Breast epithelium (tissue), 3 donors: Measurements from ENCODE around the gene MRPL19.

Experiments
- POLR2A ChIP-seq: fragments of 450-650 bp; IDR thresholded peaks from one replicate; pipeline ENCODE4 v1.6.1; 2016; ENCODE audit warnings: antibody characterized with exemption, mild to moderate bottlenecking, moderate library complexity
- POLR2AphosphoS5 ChIP-seq, 3 donors: sonication (generic); formaldehyde crosslinking; IDR thresholded peaks; one replicate each; pipeline ENCODE4 v1.6.1; 2017; ENCODE audit warnings: antibody characterized with exemption in 3 of 3
- TF ChIP-seq, protein P1 (sequence below), 3 donors: fragments of 450-650 bp; IDR thresholded peaks; one replicate each; pipeline ENCODE4 v1.5.1; 2016 to 2017; ENCODE audit warnings: antibody characterized with exemption in 3 of 3, mild to moderate bottlenecking in 3 of 3, moderate library complexity in 3 of 3

DNA sequence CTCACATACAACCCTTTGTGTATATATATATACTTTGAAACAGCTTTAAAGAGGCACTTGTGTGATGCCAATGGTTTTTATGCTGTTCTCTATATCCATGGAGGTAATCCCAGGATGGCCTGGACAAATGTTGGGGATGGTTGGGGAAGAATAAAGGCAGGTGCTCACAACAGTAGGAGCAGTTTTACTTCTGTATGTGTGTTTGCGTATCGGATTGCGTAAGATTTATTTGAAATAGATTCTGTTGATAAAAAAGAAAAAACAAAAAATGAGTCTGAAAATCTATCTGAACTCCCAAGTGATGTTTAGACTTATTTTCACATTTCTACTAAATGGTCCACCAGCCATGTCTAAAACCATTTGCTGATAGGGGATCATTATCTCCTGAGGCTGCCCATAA, 29.3 kb downstream of the MRPL19 start:
- TF ChIP-seq, protein P1, sequence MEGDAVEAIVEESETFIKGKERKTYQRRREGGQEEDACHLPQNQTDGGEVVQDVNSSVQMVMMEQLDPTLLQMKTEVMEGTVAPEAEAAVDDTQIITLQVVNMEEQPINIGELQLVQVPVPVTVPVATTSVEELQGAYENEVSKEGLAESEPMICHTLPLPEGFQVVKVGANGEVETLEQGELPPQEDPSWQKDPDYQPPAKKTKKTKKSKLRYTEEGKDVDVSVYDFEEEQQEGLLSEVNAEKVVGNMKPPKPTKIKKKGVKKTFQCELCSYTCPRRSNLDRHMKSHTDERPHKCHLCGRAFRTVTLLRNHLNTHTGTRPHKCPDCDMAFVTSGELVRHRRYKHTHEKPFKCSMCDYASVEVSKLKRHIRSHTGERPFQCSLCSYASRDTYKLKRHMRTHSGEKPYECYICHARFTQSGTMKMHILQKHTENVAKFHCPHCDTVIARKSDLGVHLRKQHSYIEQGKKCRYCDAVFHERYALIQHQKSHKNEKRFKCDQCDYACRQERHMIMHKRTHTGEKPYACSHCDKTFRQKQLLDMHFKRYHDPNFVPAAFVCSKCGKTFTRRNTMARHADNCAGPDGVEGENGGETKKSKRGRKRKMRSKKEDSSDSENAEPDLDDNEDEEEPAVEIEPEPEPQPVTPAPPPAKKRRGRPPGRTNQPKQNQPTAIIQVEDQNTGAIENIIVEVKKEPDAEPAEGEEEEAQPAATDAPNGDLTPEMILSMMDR (IDR thresholded peaks at IDR 0.05), result no peak
- TF ChIP-seq POLR2AphosphoS5 (IDR thresholded peaks at IDR 0.05), result no peak
- TF ChIP-seq POLR2A, result no peak
